ENCODE data around the gene PRAMEF11.

Gene PRAMEF11

GRCh38 chr1:12774801-12775345, 56.3 kb downstream of the PRAMEF11 start:
- DNase-seq (ENCODE audit: low read depth in 3 of 3) = no peak

Measured in stimulated activated CD4-positive, alpha-beta T cell treated with anti-CD3 and anti-CD28 coated beads, TNF-alpha, amount 100 ng/mL, for 4 hours (primary cell).